Right renal pelvis (tissue), 4 donors: ENCODE measurements around the gene BLOC1S6. TPM values are rescaled to one million over a fixed set of nuclear protein-coding genes. Genes with fewer than 3 reads are reported as not detected.

ENCODE experiments used
- polyA plus RNA-seq, 4 donors: library from polyadenylated mRNA; unstranded; fragments of 120-200 nt; gene quantifications; one replicate each; pipeline ENCODE4 v1.2.1, GENCODE V29; 2013; ENCODE audit not compliant: insufficient read length in 4 of 4

The BLOC1S6 gene
- polyA plus RNA-seq, 4 donors: 41.3 to 57.6 (median 50.8) TPM

Other genes starting within 250 kb of the BLOC1S6 start
- gene GATM, start 208.8 kb upstream of the BLOC1S6 start, polyA plus RNA-seq: 100 to 1,000 TPM; 218 to 304 (median 259) TPM
- 1 to 10 TPM; 7.0 to 9.0 (median 8.4) TPM for gene SLC30A4, start 64.6 kb upstream of the BLOC1S6 start, polyA plus RNA-seq
- gene SQOR, start 47.6 kb downstream of the BLOC1S6 start, polyA plus RNA-seq: 10 to 100 TPM; 24.7 to 27.8 (median 26.9) TPM